Hematopoietic multipotent progenitor cell (in vitro differentiated cells): ENCODE data around the gene RASSF5. TPM values are rescaled to one million over a fixed set of nuclear protein-coding genes. Genes with fewer than 3 reads are reported as not detected.
A peak's percentile ranks its signal among the peaks of the same experiment; 100 is the strongest.

Experiments used
- DNase-seq, 3 donors: peaks; one replicate each; pipeline ENCODE4 v3.0.0-alpha.2; 2011 to 2015; ENCODE audit warnings: low read depth in 2 of 3, low spot score in 2 of 3
- total RNA-seq: library from RNA; depleted of rRNA; stranded (reverse); fragments of >200 nt; gene quantifications from one replicate; pipeline ENCODE4 v1.2.3, GENCODE V29; 2012

Gene RASSF5
- total RNA-seq, 1 donor = 19.1 TPM

- DNase-seq = no peak
Observed at GRCh38 chr1:206540044-206540780, 32.9 kb downstream of the RASSF5 start.

- no peak for DNase-seq
Observed at GRCh38 chr1:206541236-206541833, 34.0 kb downstream of the RASSF5 start.

- DNase-seq = peak; percentile 60 to 80 (median 68)
Observed at GRCh38 chr1:206544562-206545257, 37.4 kb downstream of the RASSF5 start.

GRCh38 chr1:206545351-206545750, 38.0 kb downstream of the RASSF5 start:
- DNase-seq = no peak

- DNase-seq = no peak
Observed at GRCh38 chr1:206547104-206547503, 39.8 kb downstream of the RASSF5 start.

GRCh38 chr1:206550446-206550845, 43.1 kb downstream of the RASSF5 start:
- no peak for DNase-seq

GRCh38 chr1:206551296-206551985, 44.1 kb downstream of the RASSF5 start:
- DNase-seq = no peak

GRCh38 chr1:206551986-206552326, 44.6 kb downstream of the RASSF5 start:
- DNase-seq = no peak

- DNase-seq = no peak
Observed at GRCh38 chr1:206554211-206554610, 46.9 kb downstream of the RASSF5 start.

GRCh38 chr1:206554701-206555472, 47.6 kb downstream of the RASSF5 start:
- no peak for DNase-seq

GRCh38 chr1:206555473-206555935, 48.2 kb downstream of the RASSF5 start:
- DNase-seq = no peak

- DNase-seq = no peak
Observed at GRCh38 chr1:206556047-206556749, 48.9 kb downstream of the RASSF5 start.

GRCh38 chr1:206556750-206557635, 49.7 kb downstream of the RASSF5 start:
- DNase-seq = peak in 2 of 3 donors; percentile 90

- DNase-seq = peak in 2 of 3 donors; percentile 58 to 69
Observed at GRCh38 chr1:206557636-206558473, 50.5 kb downstream of the RASSF5 start.

GRCh38 chr1:206558794-206559671, 51.7 kb downstream of the RASSF5 start:
- DNase-seq = no peak

GRCh38 chr1:206559672-206559995, 52.3 kb downstream of the RASSF5 start:
- DNase-seq = no peak
